HCT116 (cell line): ENCODE results near the gene CRTC1. TPM values are rescaled to one million over a fixed set of nuclear protein-coding genes. Genes with fewer than 3 reads are reported as not detected.

Experiments
- ATAC-seq: fragments of 200-7000 bp; cut with Tn5 transposase; 2 replicates; pipeline ENCODE4 v1.9.1; 2020; ENCODE audit warnings: mild to moderate bottlenecking, moderate library complexity
- BruUV-seq: library from RNA; stranded (reverse); fragments of 400-500 nt; replicated peaks from 2 replicates; lab custom pipeline; 2021; lab: Mats Ljungman, UMichigan
- CTCF ChIA-PET: fragments of 300-600 bp; sonication (Branson Sonifier 250); formaldehyde crosslinking; loops from one replicate; lab custom pipeline; 2021; ENCODE audit warnings: antibody characterized with exemption; lab: Charles Lee
- POLR2A ChIA-PET: fragments of 300-600, 350-600 bp; sonication (Branson Sonifier 250); formaldehyde crosslinking; loops from one replicate; lab custom pipeline; 2021; ENCODE audit warnings: antibody characterized with exemption; lab: Charles Lee
- RAD21 ChIA-PET, 2 experiments: fragments of 300-600 bp; sonication (Branson Sonifier 250); formaldehyde crosslinking; loops; one replicate each; lab custom pipeline; 2023; ENCODE audit warnings: low total read pairs in 2 of 2; ENCODE audit not compliant: uncharacterized antibody in 2 of 2, unreplicated experiment in 2 of 2, low non-redundant PET in 1 of 2; lab: Charles Lee
- DNase-seq: peaks from one replicate; pipeline ENCODE4 v3.0.0-alpha.2; 2010; ENCODE audit warnings: low read depth, low spot score
- H2AFZ ChIP-seq: fragments of 200-600 bp; shearing (Covaris generic), sonication (generic); 2 replicates; pipeline ENCODE4 v1.6.1; 2017; ENCODE audit warnings: low read depth, mixed run types, mixed read lengths, antibody characterized with exemption, low read length; ENCODE audit not compliant: poor library complexity, severe bottlenecking
- H3K27ac ChIP-seq: 2 replicates; pipeline ENCODE4 v1.5.1; 2012; ENCODE audit warnings: low read depth, low read length
- H3K27me3 ChIP-seq: fragments of 200-600 bp; sonication (generic); 2 replicates; pipeline ENCODE4 v1.6.1; 2016; ENCODE audit warnings: mixed run types, low read length, mixed read lengths; ENCODE audit not compliant: insufficient read depth
- H3K36me3 ChIP-seq, 2 experiments: fragments of 200-500 bp in 1 of 2; fragments of 200-600 bp in 1 of 2; sonication (Bioruptor generic) in 1 of 2; sonication (generic) in 1 of 2; 2 replicates each; pipeline versions ENCODE4 v1.5.1 to v1.6.1; 2014 to 2016; ENCODE audit warnings: low read length in 2 of 2, inconsistent platforms in 1 of 2, mixed read lengths in 1 of 2, mixed run types in 1 of 2; ENCODE audit not compliant: insufficient read depth in 2 of 2, control insufficient read depth in 1 of 2
- H3K4me1 ChIP-seq, 2 experiments: fragments of 200-600 bp in 1 of 2; sonication (generic) in 1 of 2; 2 replicates each; pipeline versions ENCODE4 v1.5.1 to v1.6.1; 2012 to 2017; ENCODE audit warnings: low read length in 2 of 2, inconsistent platforms in 1 of 2, mild to moderate bottlenecking in 1 of 2, mixed read lengths in 1 of 2, mixed run types in 1 of 2, moderate library complexity in 1 of 2; ENCODE audit not compliant: insufficient read depth in 2 of 2, control insufficient read depth in 1 of 2
- H3K4me2 ChIP-seq: fragments of 200-600 bp; sonication (generic); 2 replicates; pipeline ENCODE4 v1.6.1; 2017; ENCODE audit warnings: mixed run types, low read length, mixed read lengths
- H3K4me3 ChIP-seq, 2 experiments: fragments of 200-600 bp in 1 of 2; sonication (generic) in 1 of 2; replicated peaks in 1 of 2; 2 replicates each; pipeline ENCODE4 v1.5.1; 2011 to 2016; ENCODE audit warnings: low read length in 2 of 2, control low read depth in 1 of 2, low read depth in 1 of 2, mild to moderate bottlenecking in 1 of 2, mixed read lengths in 1 of 2, mixed run types in 1 of 2
- H3K79me2 ChIP-seq: fragments of 200-600 bp; sonication (generic); 2 replicates; pipeline ENCODE4 v1.6.1; 2017; ENCODE audit warnings: mild to moderate bottlenecking, mixed run types, low read length, moderate library complexity, mixed read lengths; ENCODE audit not compliant: insufficient read depth
- H3K9ac ChIP-seq: fragments of 200-600 bp; sonication (generic); 2 replicates; pipeline ENCODE4 v1.6.1; 2016; ENCODE audit warnings: low read length, mixed read lengths
- H3K9me2 ChIP-seq: fragments of 200-600 bp; sonication (generic), shearing (Covaris generic); 2 replicates; pipeline ENCODE4 v1.6.1; 2017; ENCODE audit warnings: mixed run types, mild to moderate bottlenecking, moderate library complexity; ENCODE audit not compliant: insufficient read depth
- H3K9me3 ChIP-seq, 2 experiments: fragments of 200-500 bp in 1 of 2; fragments of 200-600 bp in 1 of 2; sonication (Bioruptor generic) in 1 of 2; sonication (generic) in 1 of 2; 2 replicates each; pipeline ENCODE4 v1.6.1; 2014 to 2017; ENCODE audit warnings: low read length in 2 of 2, mixed read lengths in 2 of 2, inconsistent platforms in 1 of 2, low read depth in 1 of 2, mild to moderate bottlenecking in 1 of 2, mixed run types in 1 of 2, moderate library complexity in 1 of 2; ENCODE audit not compliant: control insufficient read depth in 1 of 2, insufficient read depth in 1 of 2
- H4K20me1 ChIP-seq: fragments of 200-600 bp; sonication (generic), shearing (Covaris generic); 2 replicates; pipeline ENCODE4 v1.6.1; 2017; ENCODE audit warnings: mixed run types, mild to moderate bottlenecking, moderate library complexity; ENCODE audit not compliant: insufficient read depth
- EGR1 ChIP-seq: IDR thresholded peaks from 2 replicates; pipeline ENCODE4 v1.6.1; 2012; ENCODE audit warnings: low read depth
- ELF1 ChIP-seq: IDR thresholded peaks from 2 replicates; pipeline ENCODE4 v1.6.1; 2012; ENCODE audit warnings: low read depth, borderline replicate concordance
- FOSL1 ChIP-seq: IDR thresholded peaks from 2 replicates; pipeline ENCODE4 v1.6.1; 2012; ENCODE audit warnings: low read depth
- JUND ChIP-seq: IDR thresholded peaks from 2 replicates; pipeline ENCODE4 v1.6.1; 2012
- RAD21 ChIP-seq: IDR thresholded peaks from 2 replicates; pipeline ENCODE4 v1.6.1; 2012; ENCODE audit warnings: low read depth, mild to moderate bottlenecking
- SIN3A ChIP-seq: IDR thresholded peaks from 2 replicates; pipeline ENCODE4 v1.6.1; 2012; ENCODE audit warnings: low read depth
- intact Hi-C: fragments of 100-400 bp; cut with micrococcal nuclease; formaldehyde crosslinking; loops from 2 replicates; pipeline ENCODE4 v1.10.0; 2022
- total RNA-seq: library from RNA; stranded (reverse); gene quantifications from one replicate; pipeline ENCODE4 v1.2.1, GENCODE V29; 2021; ENCODE audit not compliant: unreplicated experiment
- TF ChIP-seq, protein P1 (sequence below): IDR thresholded peaks from 2 replicates; pipeline ENCODE4 v1.6.1; 2012
- TF ChIP-seq, protein P2 (sequence below), 3 experiments: fragments of 200-600 bp in 1 of 3; sonication (generic) in 1 of 3; IDR thresholded peaks in 2 of 3; conservative IDR thresholded peaks in 1 of 3; 2 replicates each; pipeline ENCODE4 v1.5.1; 2012 to 2017; ENCODE audit warnings: low read depth in 2 of 3, low read length in 2 of 3, antibody characterized with exemption in 1 of 3, borderline replicate concordance in 1 of 3, control low read depth in 1 of 3, mild to moderate bottlenecking in 1 of 3, mixed read lengths in 1 of 3, mixed run types in 1 of 3, moderate library complexity in 1 of 3; ENCODE audit not compliant: insufficient read depth in 1 of 3
- TF ChIP-seq, protein P3 (sequence below): IDR thresholded peaks from 2 replicates; pipeline ENCODE4 v1.6.1; 2012; ENCODE audit warnings: low read depth

Gene CRTC1
- total RNA-seq, 1 experiment from 2014 or later: 14.9 TPM

DNA sequence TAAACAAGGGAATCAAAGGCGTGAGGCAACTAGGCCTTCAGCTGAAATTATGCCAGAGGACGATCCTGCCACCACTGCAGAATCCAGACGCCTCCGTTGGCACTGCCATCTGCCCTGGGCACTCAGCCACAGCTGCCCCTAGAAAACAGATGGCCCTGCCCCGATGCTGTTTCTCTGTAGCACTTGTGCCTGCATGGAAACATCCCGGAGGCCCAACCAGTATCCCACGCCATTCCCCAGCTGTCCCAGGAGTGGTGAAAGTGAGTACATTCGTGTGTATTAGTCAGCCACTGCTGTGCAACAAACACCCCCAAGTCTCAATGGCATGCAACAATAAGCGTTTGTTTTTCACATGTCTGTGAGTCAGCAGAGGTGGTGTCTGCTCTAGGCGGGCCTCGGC, 8.9 kb upstream of the CRTC1 start:
- POLR2A ChIA-PET: interaction anchor here (0.7 kb wide), 1 partner anchor 216 kb away, joined by 3 read pairs; no protein-coding TSS in a partner anchor

More for the DNA sequence above, 8.9 kb upstream of the CRTC1 start:
- peaks cover 18 to 29% of the 10 kb centered on the region in 2 experiments for H3K4me1 ChIP-seq
- no peaks in the 10 kb centered on the region for H3K9me3 ChIP-seq
- DNase-seq: no peak
- CTCF ChIA-PET: interaction anchor here (1.1 kb wide), 1 partner anchor 85 kb away, joined by 3 read pairs; no protein-coding TSS in a partner anchor
- H3K4me3 ChIP-seq: no peak overlapping the region
- no peaks in the 10 kb centered on the region for H3K27me3 ChIP-seq
- H3K9me2 ChIP-seq: no peaks in the 10 kb centered on the region
- no peaks in the 10 kb centered on the region for H4K20me1 ChIP-seq
- H3K9ac ChIP-seq: no peak overlapping the region
- H3K79me2 ChIP-seq: no peaks in the 10 kb centered on the region
- intact Hi-C loops: loop anchor here (2.0 to 5.0 kb wide), 3 partner anchors 78 to 222 kb away; no protein-coding TSS in a partner anchor
- H3K27ac ChIP-seq: no peak overlapping the region
- no TSS peak for BruUV-seq
- TF ChIP-seq RAD21 (no peak), SIN3A (no peak), ELF1 (no peak), EGR1 (no peak), FOSL1 (no peak), JUND (no peak)
- TF ChIP-seq, protein P1, sequence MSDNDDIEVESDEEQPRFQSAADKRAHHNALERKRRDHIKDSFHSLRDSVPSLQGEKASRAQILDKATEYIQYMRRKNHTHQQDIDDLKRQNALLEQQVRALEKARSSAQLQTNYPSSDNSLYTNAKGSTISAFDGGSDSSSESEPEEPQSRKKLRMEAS: no peak
- TF ChIP-seq, protein P2, sequence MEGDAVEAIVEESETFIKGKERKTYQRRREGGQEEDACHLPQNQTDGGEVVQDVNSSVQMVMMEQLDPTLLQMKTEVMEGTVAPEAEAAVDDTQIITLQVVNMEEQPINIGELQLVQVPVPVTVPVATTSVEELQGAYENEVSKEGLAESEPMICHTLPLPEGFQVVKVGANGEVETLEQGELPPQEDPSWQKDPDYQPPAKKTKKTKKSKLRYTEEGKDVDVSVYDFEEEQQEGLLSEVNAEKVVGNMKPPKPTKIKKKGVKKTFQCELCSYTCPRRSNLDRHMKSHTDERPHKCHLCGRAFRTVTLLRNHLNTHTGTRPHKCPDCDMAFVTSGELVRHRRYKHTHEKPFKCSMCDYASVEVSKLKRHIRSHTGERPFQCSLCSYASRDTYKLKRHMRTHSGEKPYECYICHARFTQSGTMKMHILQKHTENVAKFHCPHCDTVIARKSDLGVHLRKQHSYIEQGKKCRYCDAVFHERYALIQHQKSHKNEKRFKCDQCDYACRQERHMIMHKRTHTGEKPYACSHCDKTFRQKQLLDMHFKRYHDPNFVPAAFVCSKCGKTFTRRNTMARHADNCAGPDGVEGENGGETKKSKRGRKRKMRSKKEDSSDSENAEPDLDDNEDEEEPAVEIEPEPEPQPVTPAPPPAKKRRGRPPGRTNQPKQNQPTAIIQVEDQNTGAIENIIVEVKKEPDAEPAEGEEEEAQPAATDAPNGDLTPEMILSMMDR (IDR thresholded peaks at IDR 0.05 in 2 of 3, conservative IDR thresholded peaks at IDR 0.05 in 1 of 3; ENCODE audit: borderline replicate concordance in 1 of 3, insufficient read depth in 1 of 3, low read depth in 2 of 3, low read length in 2 of 3): no peak
- TF ChIP-seq, protein P3, sequence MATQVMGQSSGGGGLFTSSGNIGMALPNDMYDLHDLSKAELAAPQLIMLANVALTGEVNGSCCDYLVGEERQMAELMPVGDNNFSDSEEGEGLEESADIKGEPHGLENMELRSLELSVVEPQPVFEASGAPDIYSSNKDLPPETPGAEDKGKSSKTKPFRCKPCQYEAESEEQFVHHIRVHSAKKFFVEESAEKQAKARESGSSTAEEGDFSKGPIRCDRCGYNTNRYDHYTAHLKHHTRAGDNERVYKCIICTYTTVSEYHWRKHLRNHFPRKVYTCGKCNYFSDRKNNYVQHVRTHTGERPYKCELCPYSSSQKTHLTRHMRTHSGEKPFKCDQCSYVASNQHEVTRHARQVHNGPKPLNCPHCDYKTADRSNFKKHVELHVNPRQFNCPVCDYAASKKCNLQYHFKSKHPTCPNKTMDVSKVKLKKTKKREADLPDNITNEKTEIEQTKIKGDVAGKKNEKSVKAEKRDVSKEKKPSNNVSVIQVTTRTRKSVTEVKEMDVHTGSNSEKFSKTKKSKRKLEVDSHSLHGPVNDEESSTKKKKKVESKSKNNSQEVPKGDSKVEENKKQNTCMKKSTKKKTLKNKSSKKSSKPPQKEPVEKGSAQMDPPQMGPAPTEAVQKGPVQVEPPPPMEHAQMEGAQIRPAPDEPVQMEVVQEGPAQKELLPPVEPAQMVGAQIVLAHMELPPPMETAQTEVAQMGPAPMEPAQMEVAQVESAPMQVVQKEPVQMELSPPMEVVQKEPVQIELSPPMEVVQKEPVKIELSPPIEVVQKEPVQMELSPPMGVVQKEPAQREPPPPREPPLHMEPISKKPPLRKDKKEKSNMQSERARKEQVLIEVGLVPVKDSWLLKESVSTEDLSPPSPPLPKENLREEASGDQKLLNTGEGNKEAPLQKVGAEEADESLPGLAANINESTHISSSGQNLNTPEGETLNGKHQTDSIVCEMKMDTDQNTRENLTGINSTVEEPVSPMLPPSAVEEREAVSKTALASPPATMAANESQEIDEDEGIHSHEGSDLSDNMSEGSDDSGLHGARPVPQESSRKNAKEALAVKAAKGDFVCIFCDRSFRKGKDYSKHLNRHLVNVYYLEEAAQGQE: no peak
- no peak overlapping the region for H3K4me2 ChIP-seq
- no peaks in the 10 kb centered on the region; a peak in 1 of 4 replicates for H3K36me3 ChIP-seq
- RAD21 ChIA-PET: no interaction called here
- no peak for ATAC-seq
- no peak overlapping the region for H2AFZ ChIP-seq
